GM21390 (cell line): ENCODE measurements around the gene MAP3K7CL.

Experiments
- ATAC-seq: cut with Tn5 transposase; IDR thresholded peaks from one replicate; pipeline ENCODE4 v1.9.1; 2021; ENCODE audit not compliant: unreplicated experiment

Gene MAP3K7CL, protein sequence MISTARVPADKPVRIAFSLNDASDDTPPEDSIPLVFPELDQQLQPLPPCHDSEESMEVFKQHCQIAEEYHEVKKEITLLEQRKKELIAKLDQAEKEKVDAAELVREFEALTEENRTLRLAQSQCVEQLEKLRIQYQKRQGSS

DNA sequence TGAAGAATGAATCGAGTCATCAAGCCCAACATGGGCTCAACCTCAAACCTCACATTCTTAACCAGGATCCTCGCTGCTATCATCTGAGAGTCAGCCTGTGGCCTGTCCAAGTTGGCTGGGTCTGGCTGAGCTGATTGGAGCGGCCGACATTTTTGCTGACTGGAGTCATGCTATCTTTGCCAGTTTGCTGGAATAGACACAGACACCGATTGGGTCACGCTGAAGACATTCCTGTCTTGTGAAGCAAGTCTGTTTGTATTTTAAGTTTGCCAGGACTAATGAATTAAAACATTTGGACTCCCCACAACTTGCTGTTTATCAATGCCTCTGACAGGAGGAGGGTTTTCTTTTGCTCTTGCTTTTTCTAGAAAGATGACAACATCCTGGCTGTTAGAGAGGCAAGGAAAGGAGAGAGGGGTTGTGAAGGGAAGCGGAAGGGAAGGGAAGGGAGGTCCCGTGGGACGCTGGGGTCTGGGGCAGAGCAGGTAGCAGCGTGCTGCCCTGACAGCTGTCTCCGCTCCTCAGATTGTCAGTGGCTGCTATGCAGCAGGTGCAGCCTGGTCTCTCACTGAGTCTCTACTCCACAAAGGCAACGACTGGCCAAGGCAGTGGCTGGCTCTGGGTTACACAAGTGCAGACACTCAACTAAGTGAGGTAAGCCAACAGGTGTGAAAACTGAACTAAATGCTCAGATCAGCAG is at the start of gene MAP3K7CL:
Gene MAP3K7CL, plus strand, starts transcription at position 375 of the 700 bp plus-strand sequence. CDS start 2,701 bp downstream, outside the sequence.
- no peak for ATAC-seq

DNA sequence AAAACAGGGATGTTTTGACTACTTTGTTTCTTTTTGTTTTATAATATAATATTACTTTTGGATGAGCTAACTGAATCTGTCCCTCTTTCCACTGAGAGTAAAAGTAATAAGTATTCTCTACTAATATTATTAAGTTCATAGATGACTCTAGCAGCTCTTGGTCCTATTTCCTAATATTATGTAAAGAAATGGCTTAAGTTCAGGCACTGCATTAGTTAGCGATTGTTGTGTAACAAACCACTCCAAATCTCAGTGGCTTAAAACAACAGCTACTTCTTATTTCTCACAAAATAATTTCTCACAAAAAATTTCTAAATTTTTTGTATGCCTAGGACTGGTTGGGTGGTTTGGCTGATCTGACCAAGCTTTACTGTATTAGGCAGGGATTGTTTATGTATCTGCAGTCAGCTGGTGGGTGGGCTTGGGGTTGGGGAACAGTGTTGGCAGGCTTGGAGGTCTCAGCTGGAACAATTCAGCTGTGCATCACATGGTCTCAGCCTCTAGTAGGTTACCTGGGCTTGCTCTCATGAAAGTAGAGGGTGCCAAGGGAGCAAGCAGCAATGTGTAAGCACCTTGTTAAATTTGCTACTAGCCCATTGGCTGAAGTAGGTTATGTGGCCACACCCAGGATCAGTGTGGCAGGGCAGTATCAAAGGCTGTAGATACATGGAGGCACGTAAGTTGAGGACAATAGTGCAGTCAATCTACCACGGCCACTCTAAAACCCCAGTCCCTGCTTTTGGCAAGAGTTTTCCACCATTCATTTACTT is 48.2 kb upstream of the MAP3K7CL start:
- no peak for ATAC-seq

DNA sequence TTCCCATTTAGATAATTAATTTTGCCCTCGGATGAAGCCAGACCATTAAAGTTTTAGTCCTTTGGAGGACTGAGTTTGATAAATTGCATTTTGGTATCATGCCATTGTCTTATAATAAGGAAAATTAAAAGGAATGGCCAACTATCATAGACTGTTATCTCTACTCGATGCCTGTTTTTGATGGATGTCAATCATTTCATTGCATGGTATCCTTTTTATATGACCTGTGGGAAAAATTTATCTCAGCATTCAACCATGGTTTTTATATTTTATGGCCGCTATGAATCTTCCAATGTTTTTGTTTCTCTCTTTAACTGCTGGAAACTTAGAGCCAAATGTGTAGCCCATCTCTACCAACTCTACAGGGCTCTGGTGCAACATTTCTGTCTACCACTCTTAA is 47.1 kb upstream of the MAP3K7CL start:
- ATAC-seq: no peak

- no peak for ATAC-seq
Measured at GRCh38 chr21:29084372-29084771, 46.1 kb upstream of the MAP3K7CL start.

DNA sequence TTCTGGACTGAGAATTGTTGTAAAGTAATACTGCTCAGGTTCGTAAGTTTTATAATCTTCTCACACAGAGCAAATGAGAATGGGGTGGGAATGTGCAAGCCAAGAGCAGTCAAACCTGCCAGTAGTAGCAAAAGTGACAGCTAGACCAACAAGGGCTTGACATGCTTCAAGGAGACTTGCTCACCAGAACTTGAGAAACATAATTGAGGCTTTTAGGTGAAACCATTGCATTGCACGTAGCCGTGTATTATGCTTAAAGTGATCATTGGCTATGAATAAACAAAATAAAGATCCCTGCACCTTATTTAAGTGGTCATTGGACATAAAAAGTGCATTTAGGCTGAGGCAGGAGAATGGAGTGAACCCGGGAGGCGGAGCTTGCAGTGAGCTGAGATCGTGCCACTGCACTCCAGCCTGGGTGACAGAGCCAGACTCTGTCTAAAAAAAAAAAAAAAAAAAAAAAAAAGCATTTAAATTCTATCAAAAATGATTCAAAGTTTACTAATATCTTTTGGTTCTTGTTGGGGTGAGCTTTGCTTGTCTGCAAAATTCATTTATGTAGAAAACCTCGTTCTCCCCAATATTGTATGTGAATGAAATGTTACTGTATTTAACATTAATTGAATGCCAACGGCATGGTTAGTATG is 45.2 kb upstream of the MAP3K7CL start:
- no peak for ATAC-seq

DNA sequence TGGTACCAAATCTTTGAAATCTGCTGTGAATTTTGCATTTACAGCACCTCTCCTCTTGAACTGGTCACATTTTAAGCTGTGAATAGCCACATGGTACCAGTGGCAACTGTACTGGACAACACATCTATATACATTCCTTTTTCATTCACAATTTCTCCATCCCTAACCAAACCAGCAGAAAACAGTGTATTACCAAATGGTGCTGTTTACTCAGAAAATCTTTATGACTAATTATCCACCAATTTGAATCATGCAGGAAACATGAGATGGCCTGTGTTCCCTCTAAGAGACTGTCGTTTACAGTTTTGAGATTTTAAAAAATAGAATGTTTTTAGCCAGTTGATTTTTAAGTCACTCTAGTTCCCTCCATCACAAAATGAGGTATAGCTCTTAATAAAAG is 39.4 kb upstream of the MAP3K7CL start:
- no peak for ATAC-seq

- no peak for ATAC-seq
Measured at GRCh38 chr21:29092102-29092959, 38.1 kb upstream of the MAP3K7CL start.

GRCh38 chr21:29096218-29097015 is 34.0 kb upstream of the MAP3K7CL start:
- ATAC-seq: no peak

DNA sequence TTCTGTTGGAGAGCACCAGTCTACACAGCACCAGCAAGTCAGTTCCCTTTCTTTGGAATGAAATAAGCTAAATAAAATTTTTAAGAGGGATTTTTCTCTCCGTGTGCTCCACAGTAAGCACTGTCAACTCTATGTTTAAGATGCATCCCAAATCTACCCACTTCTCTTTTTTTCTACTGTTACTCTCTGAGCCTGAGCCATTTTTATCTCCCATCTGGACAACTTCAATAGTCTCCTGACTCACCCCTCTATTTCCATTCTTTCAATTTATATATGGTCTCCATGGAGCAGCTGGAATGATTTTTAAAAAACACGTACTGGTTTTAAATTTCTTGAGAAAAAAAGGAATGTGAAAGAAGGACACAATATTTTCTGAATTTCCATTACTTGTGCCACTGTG is 32.3 kb upstream of the MAP3K7CL start:
- no peak for ATAC-seq

DNA sequence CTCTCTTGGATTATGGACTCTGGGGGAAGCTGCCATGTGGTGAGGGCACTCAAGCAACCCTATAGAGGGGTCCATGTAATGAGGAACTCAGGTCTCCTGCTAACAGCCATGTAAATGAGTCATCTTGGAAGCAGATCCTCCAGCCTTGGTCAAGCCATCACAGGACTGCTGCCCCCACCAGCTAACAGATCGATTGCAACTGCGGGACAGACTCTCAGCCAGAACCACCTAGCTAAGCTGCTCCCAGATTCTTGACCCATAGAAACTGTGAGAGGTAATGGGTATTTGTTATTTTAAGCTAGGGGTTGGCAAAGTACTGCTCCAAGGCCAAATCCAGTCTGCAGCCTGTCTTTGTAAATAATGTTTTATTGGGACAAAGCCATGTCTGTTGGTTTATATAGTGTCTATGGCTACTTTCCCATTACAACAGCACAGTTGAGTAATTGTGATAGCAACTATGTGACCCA is 27.6 kb upstream of the MAP3K7CL start:
- ATAC-seq: no peak

DNA sequence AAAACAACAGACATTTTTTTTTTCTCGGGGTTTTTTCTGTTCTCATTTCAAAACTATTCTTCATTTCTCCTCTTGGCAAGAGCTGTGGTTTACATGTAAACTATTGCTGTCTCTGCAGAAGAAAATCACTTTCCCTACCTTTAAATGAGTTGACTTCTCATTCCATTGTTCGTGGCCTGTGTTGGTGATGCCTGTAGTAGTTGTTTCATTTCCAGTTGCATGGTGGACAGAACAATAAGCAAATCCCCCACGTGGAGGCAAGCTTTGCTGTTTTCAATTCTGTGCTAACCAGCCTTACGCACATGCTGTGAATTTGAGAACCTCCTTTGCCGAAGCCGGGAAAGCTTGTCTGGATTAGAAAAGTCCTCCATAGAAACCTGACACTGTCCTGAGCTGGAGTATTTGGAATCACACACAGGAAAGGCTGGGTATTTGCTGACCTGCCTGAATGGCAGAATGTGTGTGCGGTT is 26.2 kb upstream of the MAP3K7CL start:
- ATAC-seq: no peak

GRCh38 chr21:29105218-29105617 is 25.2 kb upstream of the MAP3K7CL start:
- ATAC-seq: no peak

- no peak for ATAC-seq
Measured at GRCh38 chr21:29114765-29115500, 15.5 kb upstream of the MAP3K7CL start.

DNA sequence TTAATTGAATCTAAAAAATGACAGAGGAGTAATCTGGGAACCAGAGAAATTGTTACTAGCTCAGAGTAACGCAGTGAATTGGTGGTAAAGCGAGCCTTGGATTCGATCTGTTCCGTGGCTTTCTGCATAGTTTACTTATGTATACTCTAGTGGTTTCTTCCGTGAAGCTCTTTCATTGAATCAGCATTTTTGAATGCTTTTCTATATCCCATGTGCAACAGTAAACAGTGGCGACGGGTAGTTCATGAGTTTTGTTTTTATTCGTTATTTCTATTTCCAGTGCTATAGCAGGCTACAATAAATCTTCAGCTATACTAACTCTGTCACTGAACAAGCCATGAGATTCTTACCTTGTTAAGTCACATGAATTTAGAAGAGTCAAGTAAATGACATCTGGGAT is 14.5 kb upstream of the MAP3K7CL start:
- no peak for ATAC-seq

GRCh38 chr21:29117372-29117955 is 13.0 kb upstream of the MAP3K7CL start:
- peak; percentile 67 for ATAC-seq

- peak; percentile 46 for ATAC-seq
Measured at GRCh38 chr21:29121759-29122158, 8.7 kb upstream of the MAP3K7CL start.

DNA sequence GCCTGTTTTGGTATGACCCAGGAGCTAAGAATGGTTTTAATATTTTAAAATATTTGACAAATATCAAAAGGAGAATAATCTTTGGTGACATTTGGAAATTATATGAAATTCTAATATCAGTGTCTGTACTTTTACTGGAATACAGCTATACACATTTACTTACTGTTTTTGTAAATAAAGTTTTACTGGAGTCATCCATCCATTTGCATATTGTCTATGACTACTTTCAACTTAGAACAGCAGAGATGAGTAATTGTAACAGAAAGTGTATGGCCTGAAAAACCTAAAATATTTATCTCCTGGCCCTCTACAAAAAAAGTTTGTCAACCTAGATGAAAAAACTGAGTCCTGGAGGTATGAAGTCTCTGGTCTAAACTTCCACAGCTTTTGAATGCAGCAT is 5.8 kb upstream of the MAP3K7CL start:
- ATAC-seq: no peak

- peak; percentile 86 for ATAC-seq
Measured at GRCh38 chr21:29125191-29125590, 5.3 kb upstream of the MAP3K7CL start.

DNA sequence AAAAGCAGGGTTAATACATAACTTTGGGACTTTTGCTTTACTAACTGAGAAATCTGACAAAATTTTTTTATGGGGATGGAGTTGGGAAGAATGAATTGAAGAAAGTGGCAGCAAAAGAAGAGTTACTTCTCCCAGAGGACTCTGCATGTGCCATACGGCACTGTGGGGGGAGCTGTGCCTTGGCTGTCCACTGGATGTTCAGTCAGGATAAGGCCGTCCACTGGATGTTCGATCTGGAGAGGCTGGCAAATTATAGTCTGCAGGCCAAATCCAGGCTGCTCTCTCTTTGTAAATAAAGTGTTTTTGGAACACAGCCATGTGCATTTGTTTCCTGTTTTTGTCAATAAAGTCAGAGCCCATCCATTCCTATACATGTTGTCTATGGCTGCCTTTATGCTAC is 4.5 kb upstream of the MAP3K7CL start:
- ATAC-seq: no peak
